HG02610 (cell line): ENCODE results near the gene MLH1.
A peak's percentile ranks its signal among the peaks of the same experiment; 100 is the strongest.
"Not testable (repeated sequence)": the region's sequence is repeated elsewhere in the genome, so short reads cannot be mapped to it uniquely, and the experiment has no call there.

Source experiments
- ATAC-seq: cut with Tn5 transposase; IDR thresholded peaks from one replicate; pipeline ENCODE4 v1.9.1; 2021; ENCODE audit warnings: mild to moderate bottlenecking, moderate library complexity; ENCODE audit not compliant: unreplicated experiment

MLH1 gene

DNA sequence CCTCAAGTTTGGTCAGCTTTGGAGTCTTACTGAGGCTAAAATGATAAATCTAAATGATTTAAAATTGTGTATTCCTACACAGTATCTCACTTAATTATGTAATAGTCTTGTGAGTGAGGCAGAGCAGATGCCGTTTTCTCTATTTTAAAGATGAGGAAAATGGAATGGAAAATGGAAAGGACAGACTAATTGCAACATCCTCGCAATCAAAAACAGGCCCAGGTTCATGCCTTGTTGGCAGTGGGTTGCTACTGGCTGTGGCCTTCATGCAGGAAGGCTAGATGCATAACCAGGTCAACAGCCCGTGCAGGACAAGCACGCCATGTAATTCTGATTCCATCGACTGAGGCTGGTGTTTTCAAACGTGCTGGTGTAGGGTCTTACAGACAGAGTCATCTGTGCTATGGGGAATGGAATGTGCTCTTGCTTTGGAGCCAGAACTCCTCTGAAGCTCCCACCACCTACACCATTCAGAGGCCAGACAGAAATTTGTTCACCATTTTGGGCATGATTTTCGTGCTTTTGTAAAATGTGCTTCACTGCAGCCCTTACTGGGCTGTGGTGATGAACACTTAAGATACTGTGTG, 37.9 kb downstream of the MLH1 start:
- no peak for ATAC-seq

DNA sequence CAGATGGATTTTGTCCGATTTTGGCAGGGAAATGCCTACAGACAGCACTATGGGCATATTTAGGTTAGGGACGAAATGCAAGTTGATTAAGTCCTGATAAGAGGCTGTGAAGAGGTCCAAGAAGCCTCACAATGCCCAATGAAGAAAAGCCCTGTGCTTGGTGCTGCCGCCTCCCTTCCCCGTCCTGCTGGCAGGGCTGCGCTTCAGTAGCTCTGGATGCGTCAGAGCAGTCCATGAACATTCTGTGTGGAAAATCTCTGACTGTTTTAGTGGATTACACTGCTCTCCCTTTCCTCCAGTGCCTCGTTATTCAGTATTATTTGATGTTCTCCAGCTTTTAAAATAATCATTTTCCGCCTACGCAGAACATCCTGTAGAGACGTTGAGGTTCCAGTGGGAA, 39.6 kb downstream of the MLH1 start:
- no peak for ATAC-seq

DNA sequence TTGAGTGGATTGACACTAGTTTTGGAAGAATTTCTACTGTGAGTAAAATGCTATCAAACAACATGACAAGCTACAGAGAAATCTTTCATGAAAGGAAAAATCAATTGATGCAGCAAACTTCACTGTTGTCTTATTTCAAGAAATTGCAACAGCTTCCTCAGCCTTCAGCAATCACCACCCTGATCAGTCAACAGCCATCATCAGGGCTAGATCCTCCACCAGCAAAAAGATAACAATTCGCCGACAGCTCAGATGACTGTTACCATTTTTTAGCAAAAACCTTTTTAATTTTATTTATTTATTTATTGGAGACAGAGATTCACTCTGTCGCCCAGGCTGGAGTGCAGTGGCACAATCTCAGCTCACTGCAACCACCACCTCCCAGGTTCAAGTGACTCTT, 44.0 kb downstream of the MLH1 start:
- no peak for ATAC-seq

DNA sequence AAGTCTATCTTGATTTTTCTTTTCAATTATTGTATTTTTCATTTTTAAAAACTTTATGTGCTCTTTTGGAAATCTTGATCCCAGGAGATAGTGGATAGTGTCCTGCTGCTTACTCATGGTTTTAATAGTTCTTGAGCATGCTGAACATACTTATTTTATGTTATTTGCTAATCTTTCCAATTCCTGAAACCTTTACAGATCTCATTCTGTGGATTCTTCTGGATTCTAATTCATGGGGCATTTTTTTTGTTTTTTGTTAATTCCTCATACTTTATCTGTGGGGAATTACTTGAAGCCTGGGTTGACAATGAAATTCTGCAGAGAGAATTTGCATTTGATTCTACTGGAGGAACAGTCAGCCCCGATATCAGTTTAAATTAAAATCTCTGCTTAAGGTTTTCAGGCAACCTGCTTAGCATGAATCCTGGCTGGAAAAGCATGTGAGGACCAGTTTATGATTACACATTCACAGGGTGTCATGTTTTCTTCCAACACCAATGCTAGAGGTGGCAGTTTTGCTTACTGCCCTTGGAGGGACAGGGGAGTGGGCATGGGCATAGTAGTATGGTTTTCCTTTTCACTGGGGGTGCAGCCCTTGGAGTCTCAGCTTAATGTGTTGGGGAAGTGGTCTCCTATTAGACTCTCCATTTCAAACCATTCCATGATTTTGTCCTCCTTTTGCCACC, 46.0 kb downstream of the MLH1 start:
- no peak for ATAC-seq

DNA sequence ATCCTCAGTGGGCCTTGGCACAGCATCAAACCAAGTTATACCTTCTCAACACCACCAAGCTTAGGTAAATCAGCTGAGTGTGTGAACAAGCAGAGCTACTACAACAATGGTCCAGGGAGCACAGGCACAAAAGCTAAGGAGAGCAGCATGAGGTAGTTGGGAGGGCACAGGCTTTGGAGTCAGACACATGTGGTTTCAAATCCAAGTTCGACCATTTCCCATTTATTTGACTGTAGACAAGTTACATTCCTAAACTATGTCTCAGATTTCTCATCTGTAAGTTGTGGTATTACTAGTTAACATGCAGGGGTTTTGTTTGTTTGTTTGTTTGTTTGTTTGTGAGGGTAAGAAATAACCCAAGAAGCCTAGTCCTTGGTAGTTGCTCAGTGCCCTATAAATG, 46.9 kb downstream of the MLH1 start:
- no peak for ATAC-seq

DNA sequence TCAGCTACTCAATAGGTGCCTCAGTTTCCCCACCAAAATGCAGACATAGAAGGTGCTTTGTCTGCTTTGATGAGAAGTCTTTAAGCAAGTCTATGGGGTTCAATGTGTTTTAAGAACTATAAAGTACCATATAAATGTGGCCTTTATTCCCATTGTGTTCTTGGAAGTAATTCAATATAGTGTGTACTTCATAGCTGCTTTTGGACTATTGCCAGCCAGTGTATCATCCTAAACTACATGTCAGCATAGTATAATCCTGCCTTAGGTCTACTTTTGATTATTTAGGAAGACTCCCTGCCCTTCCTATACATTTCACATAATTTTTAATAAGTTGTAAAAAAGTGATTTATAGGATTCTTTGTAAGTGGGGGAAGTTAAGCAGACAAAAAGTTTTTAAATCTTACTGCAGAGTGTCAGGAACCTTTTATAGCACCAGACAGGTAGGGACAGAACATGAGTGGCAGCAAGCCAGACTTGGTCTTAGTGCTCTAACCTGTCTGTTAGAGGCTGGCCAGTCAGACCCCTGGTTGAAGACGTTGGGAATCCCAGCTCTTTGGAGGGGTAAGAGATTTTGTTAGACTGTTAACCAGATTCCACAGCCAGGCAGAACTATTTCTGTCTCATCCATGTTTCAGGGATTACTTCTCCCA, 48.4 kb downstream of the MLH1 start:
- ATAC-seq, result no peak

DNA sequence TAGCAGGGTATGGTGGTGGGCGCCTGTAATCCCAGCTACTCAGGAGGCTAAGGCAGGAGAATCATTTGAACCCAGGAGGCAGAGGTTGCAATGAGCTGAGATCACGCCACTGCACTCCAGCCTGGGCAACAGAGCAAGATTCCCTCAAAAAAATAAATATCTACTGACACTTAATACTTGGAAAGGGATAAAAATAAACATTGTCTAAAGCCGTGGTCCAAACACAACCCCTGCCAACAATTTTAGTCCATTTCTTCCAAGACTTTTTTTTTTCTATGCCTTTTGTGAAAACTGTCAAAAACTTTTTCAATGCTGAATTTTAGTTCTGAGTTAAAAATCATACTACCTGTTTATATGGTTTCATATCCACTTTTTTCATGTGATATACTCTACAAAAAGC, 49.4 kb downstream of the MLH1 start:
- ATAC-seq, result not testable (repeated sequence)

DNA sequence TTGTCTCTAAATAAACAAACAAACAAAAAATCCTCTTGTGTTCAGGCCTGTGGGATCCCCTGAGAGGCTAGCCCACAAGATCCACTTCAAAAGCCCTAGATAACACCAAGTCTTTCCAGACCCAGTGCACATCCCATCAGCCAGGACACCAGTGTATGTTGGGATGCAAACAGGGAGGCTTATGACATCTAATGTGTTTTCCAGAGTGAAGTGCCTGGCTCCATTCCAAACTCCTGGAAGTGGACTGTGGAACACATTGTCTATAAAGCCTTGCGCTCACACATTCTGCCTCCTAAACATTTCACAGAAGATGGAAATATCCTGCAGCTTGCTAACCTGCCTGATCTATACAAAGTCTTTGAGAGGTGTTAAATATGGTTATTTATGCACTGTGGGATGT, 57.0 kb downstream of the MLH1 start:
- ATAC-seq, result no peak

DNA sequence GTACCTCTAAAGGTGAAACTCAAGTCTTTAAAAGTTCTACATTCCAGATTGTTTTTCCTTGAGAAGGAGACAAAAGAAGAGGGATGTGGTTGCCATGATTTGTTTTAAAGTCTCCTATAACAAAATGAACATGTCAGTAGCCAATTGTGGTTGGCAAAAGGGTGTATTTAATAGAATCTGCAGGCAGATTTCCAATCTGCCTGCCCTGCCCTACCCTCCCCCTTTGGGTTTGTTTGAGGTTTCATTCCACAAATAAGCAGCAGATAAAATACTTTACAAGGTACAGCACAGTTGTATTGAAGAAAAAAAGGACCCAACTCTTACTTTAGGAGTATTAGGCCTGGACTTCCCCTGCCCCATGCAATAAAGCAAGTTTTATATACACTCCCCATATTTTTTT, 59.5 kb downstream of the MLH1 start:
- no peak for ATAC-seq

DNA sequence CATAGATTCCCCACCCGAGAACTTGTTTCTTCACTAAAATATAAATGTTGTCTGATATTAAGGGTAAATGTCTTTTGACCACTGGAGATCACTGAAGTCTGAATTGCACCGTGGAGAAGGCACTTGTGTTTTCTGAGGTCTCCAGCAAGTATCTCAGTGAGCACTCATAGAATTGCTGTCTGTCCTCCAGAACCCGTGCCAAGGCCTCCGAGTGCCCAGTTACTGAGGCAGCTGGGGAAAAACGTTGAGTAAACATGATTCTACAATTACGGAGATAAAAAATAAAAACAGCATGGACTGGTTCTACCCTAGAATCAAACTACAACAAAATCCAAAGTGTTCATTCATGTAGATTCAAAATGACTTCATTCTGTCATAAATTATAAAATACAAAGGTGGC, 60.0 kb downstream of the MLH1 start:
- ATAC-seq, result no peak

DNA sequence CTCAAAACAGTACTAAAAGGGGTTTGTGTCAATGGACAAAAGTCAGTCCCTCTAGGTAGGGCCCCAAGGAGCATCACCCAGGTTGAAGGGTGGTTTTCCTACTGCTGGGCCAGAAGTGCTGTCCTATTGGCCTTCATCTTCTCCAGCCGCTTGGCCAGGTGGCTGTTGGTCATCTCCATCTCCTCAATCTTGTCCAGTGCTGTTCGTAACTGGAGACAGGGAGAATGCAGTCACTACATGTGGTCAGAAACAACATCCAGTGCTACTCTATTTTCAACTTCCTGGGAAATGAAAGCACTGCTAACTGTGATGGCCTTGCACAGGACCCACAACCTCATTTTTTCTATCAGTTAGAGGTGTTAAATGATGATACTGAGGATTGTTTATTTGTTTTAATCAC, 60.4 kb downstream of the MLH1 start:
- no peak for ATAC-seq

DNA sequence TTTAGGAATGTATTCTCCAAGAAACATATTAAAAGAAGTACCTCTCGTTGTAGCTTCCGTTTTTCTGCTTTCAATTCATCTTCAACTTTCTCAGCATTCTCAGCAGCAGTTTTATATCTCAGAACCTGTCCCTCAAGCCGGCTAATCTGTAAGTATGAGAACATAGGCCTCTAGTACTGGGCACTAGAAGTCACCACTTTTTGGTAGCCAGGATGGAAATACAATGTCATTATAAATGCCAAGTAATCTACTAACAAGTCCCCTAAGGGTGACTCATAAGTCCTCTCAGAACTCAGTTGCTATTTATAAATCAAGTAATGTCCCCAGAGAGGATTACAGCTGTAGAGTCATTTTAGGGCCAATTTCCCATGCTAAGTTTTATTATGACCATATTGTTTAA, 61.1 kb downstream of the MLH1 start:
- ATAC-seq, result peak; percentile 92

DNA sequence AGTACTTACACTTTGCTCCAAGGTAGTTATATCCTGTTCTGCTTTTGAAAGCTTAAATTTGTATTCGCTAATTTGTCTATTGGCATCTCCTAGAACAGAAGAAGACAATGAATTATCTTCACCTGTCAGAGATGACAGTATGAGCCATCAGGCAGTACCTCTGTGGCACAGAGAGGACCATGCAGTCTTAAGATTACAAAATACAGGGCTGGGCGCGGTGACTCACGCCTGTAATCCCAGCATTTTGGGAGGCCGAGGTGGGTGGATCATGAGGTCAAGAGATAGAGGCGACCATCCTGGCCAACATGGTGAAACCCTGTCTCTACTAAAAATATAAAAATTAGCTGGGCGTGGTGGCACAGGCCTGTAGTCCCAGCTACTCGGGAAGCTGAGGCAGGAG, 61.8 kb downstream of the MLH1 start:
- ATAC-seq, result not testable (repeated sequence)

DNA sequence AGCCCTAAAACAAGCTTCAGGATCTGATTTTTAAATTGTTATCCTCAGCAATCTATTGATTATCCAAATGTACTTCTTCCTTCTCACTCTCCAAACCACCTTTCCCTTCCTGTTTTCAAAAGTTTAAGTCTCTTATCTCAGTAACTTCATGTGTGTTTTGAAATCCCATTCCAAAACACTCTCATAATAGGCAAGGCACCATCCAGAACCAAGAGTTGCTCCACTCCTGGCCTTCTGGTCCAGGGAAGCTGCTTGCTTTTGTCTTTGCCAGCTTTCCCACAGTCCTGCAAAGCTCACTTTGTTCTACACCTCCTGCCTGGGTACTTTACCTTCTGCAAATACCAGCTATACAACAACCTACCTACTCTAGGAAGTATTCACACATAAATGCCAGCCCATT, 63.5 kb downstream of the MLH1 start:
- no peak for ATAC-seq

DNA sequence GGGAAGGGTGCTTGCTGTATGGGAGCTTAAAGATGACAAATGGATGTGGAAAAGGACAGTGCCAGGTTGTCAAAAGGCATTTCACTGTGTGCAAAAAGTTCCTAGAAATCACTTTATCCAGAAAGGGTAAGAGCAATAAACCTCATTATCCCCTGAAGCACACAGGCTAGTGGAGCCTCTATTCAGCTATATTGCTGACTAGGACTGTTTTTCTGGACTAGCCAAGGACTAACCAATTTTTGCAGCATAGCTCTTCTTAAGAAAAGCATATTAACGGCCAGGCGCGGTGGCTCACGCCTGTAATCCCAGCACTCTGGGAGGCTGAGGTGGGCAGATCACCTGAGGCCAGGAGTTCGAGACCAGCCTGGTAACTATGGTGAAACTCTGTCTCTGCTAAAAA, 64.8 kb downstream of the MLH1 start:
- ATAC-seq, result no peak

DNA sequence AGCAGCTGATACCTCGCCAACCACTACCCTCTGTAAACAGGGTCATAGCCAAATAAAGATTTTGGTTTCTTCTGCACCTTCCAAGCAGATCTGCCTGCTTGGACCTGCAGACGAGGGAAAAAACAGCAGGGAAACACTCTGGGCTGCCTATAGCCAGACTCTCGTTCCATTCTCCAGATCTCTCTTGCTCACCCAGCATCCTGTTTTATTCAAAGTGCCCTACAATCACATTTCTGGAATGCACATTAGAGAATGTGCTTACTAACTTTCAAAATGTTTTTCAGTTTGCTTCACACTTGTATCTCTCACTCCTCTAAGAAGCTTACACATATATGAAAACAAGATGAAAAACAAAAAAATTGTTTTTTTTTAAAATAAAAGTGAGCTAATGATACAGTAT, 71.4 kb downstream of the MLH1 start:
- no peak for ATAC-seq

DNA sequence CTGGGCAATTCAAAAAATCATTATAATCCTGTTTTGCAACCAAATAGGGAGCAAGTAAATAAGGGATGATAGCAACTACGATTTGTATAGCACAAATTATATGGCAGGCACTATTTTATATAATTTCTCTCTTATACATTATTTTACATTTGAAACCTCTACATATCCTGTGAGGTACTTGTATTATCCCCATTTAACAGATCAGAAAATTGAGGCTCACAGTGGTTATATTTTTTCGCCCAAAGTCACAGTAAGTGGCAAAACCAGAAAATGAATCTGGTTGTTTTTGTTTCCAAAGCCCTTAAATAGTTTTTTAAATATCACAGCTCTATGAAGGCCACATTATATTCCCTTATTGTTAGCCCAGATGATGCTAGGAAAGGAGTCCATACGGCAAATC, 74.3 kb downstream of the MLH1 start:
- no peak for ATAC-seq

DNA sequence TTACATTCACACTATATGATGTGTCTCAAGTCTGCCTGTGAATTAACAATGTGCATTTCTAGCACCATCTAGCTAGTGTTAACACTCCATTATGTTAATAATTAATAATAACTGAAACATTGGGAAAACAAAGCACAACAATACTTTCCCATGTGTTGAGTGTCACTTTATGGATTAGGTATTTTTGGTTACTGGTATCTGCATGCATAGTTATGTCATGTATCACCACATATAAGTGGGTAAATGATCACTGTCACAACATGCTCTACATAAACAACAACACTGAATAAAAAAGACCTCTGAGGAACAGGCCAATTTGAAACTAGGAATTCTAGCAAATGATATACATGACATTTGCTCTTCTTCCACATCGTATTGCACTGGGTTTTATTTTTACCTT, 74.7 kb downstream of the MLH1 start:
- no peak for ATAC-seq

DNA sequence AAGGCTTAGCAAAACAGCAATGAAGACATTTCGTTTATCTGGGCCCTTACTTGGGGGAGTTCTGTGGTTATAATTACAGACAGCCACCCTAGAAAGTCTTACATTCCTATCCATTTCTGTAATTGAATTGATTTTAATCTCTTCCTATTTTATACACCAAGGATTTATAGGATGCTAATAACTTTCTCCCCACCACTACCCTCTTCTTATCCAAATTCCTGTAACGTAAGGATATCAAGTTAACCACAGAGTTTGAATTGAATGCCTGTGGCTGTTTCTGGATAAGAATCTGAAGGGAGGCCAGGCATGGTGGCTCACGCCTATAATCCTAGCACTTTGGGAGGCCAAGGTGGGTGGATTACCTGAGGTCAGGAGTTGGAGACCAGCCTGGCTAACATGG, 78.6 kb downstream of the MLH1 start:
- ATAC-seq, result no peak

DNA sequence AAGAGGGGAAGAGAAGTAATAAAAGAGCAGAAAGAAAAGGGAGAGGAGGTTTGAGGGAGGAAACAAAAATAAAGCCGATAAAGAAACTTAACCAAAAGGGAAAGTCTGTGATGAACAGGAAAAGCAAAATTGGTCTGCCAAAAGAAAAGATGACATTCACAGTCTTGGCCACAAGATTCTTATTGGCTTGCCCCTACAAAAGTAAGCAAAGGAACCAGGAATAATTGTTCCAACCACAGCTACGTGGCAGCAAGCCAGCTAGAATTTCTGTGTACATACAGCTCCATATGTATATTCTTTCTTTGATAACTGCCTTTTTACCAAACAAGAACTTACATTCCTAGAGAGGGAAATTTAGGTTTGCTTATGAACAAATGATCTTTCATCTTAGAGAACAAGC, 79.6 kb downstream of the MLH1 start:
- ATAC-seq, result no peak

DNA sequence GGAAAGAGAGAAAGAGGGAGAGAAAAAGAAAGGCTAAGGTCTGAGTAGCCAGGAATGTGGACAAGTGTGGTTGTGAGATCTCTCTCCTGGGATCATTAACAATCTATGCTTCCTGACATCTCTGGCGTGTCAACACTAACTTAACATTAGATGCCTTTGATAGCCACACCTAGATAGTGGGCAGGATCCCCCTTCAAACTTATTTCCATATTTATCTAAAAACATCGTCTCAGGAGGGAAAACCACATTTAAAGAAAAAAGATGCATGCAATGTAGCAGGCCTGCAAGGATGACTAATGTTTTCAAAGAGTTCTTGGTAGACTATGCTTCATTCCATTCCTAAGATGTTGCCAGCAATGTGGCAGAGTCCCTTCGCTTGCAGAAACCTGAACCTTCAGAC, 80.9 kb downstream of the MLH1 start:
- no peak for ATAC-seq

DNA sequence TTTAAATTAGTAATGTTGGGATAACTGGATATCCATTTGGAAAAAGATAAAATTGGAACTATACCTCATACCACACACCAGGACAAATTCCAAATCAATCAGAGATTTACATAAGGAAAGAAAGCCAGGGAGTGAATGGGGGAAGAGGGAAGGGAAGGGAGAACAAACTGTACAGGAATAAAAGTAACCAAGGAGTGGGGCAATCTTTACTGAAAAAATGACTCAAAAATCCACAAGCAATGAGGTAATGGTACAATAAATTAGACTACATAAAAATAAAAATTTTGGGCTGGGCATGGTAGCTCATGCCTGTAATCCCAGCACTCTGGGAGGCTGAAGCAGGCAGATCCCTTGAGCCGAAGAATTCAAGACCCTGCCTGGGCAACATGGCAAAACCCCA, 82.6 kb downstream of the MLH1 start:
- ATAC-seq, result no peak

DNA sequence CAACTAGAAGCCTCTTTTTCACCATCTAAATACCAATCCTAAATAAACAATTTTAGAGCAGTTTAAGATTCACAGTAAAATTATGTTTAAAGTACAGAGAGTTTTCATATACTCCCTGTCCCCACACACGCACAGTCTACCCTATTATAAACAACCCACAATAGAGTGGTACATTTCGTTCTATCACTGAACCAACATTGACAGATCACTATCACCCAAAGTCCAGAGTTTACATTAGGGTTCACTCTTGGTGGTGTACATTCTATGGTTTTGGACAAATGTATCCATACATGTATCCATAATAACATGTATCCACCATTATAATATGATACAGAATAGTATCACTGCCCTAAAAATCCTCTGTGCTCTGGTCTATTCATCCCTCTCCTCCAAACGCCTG, 89.0 kb downstream of the MLH1 start:
- ATAC-seq, result no peak
